DLD1 (cell line): ENCODE measurements around the gene RELN.

ENCODE experiments used
- in situ Hi-C: cut with HindIII; loops from 2 replicates; pipeline ENCODE4 v1.10.0; 2017; ENCODE audit warnings: low sequenced_read_pairs

Gene RELN

DNA sequence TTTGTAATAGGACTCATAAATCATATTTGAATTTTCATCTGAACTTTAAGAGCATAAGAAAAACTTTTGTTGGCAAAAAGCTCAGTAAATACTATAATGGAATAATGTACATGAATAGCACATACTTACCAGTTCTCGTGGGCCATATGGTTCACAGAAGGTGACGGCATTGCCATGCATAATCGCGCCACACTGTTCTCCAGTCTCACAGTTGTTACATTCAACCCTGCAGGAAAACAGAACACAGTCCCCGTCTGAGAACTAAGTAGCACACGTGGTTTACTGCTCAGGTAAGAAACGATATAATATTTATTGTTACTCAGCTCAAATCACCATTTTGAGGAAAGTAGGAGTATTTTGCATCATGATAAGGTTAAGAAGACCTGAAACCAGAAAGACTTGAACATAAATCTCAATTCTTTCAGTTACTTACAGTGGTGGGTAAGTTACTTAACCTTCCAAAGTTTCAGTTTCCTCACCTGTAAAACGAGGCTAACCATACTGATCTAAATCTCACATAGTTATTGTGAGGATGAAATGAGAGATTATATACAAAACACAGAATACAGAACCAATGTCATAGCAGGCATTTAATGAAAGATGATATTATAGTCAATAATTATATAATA lies 261.4 kb downstream of the RELN start:
- in situ Hi-C loops = no loop called here

DNA sequence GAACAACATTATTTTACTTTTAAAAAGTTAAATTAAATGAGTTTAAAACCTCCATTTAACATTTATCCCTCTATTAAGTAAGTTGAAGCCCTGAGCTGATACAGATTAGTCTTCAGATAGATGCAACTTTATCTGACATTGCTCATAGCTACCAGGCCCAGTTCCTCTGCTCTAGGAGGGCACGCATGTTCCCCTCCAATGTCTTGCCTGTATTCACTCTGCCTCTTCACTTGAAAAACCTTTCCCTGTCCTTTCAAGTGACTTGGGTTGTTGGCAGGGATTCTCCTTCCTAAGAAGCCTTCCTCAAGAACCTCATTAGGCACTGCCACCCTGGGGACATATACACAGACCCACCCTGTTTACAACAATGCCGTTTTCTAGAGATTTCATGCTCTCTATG lies 270.4 kb downstream of the RELN start:
- in situ Hi-C loops = no loop called here

DNA sequence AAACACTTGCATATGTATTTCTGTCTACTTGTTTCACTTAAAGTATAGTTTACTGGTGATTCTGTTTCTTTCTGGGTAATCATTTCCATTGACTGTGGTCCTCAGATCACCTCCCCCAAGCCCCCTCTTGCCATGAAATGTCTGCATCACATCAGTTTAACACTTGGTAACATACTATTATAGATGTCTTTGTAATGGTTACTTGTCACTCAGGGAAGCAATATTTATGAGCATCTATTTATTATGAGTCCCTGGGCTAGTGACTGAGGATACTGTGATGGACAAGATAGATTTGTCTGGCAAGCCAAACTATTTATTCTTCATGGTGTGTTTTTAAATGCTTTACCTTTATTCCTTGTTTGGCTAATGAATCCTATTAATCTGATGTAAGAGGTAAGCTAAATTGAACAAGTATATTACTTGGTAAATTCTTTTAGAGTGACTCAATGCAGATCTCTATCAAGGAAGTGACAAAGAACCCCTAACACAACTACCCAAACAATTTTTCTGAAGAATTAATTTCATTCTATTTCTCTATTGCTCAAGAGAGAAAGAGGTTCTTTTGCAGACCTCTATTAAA lies 270.9 kb downstream of the RELN start:
- in situ Hi-C loops = no loop called here

DNA sequence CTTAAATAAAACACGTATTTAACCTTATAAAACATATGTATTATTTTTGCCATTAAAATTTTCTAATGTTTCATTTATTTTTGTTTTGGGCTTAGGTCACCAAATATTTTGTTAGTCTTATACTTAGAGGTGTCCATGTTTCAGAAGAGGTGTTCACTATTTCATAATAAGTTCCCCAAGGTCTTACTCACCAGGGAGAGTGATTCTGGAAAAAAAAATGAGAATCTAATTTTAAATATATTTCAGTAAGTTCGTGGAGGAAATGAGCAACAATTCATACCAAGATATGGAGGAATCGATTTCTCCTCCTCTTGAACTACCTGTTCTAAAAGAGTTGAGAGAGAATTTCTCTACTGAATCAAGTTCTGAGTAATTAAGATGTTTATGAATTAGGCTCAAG lies 271.9 kb downstream of the RELN start:
- in situ Hi-C loops = no loop called here

DNA sequence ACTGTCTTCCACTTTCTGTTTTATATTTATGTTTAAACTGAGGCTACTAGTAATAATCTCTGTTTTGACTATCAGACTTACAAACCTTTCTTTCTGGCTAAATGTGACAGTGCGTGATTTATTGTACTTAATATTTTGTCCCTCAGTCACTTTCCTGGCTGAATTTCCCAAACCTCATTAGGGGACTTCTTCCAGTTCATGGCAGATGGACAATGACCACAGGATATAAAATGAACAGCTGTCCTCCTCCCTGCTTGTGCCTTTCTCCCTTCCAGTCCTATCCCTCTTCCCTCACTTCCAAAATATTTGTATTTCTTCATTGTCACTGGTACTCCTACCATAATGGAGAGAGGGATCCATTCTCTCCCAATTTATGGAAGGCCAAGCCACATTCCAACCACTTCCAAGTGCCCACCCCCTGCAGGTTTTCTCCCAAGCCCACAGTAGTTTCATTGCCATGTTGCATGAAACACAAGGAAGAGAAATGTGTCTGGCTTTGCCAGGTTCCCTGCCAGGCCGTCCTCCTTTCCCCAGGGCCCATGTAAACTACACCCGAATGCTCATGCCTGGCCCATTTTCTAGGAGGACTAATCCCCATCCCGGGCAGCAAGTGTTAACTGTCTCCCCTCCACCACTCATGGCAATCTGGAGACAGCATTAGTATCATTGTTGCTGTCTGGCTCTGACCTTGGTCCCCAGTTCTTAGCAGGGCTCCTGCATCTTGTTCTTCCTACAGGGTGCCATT lies 273.9 kb downstream of the RELN start:
- in situ Hi-C loops = no loop called here

DNA sequence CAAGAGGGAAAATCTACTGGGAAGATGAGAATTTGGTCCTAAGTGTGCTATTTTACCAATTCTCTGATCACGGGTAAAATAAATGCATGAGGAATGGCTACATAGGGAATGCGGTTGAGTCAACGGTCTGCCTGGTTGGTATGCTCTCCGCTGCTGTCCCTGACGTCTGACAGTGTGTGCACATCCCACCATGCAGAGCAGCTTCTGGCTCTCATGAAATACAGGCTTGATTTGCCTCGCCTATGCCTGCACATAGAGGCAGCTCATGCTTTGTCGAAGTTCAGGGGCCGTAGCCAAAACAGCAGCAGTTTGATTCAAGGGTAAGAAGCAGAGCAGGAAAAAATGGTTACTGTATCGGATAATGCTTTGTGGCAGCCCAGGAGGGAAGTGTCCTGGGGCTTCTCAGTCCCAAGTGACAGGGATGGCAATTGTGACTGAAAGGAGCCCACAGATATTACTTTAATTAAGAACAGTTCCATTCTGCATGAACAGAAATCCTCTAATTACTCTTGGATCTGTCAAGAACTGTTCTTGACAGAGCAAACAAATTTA lies 275.0 kb downstream of the RELN start:
- in situ Hi-C loops = no loop called here

DNA sequence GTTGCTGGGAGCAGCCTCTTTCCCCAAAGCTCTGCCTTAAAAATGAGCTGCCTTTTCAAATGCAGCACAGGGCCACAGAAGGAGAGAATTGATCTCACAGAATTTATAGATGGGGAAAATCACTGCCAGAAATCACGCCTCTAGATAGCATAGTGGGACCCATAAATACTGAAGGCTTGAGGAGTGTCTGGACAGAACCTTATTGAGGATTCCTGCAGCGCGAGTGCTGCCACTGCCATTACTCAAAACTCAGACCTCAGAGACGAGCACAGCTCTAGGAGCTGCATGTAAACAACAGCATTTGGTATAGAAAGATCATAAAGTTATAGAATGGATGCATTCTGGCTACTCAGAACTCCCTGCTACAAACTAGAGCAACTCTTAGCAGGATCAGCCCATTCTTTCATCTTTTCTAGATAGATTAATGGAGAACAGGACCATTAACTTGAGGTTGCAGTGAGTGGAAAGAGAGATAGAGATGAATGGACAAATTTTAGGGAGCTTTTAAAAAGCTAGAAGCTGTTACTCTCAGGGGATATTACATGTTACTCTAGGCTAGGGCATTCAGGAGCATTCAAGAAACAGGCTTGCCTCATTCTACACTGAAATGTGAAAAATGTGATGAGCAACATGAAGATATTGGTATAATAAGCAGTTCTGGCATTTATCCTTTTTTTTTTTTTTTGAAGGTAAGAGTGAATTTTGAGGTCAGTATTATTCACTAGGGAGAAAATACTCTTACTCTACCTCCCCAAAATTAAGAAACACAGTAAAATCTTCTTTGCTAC lies 276.3 kb downstream of the RELN start:
- in situ Hi-C loops = no loop called here

DNA sequence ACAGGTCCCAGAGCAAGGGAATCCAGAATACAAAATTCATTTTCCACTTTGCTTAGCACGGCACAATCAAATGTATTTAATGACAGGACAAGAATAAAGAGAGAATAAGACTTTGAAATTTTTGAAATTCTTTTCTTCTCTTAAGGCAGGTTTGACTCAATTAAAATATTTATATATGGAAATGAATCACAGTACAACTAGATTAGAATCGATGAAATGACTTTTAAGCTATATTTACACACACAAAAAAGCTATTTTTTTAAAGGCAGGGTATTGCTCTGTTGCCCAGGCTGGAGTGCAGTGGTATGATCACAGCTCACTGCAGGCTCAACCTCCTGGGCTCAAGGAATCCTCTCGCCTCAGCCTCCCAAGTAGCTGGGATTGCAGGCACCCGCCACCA lies 278.0 kb downstream of the RELN start:
- in situ Hi-C loops = no loop called here

DNA sequence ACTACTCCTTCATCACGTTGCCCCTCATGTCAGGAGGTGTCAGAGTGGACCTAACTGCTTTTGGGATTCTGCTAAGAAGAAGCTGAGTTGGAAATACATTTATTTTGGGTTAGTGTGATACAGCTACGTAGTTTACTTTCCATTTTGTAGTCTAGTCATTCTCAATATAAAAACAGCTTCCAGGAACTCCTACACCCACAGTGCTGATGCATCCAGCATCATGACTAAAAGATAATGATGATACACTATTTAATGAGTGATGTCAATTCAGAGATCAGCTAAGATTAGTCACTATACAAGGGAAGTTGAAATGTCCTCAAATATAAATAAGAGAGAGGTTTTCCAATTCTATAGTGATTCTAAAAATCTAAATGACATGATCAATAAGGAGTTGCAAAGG lies 279.2 kb downstream of the RELN start:
- in situ Hi-C loops = no loop called here

DNA sequence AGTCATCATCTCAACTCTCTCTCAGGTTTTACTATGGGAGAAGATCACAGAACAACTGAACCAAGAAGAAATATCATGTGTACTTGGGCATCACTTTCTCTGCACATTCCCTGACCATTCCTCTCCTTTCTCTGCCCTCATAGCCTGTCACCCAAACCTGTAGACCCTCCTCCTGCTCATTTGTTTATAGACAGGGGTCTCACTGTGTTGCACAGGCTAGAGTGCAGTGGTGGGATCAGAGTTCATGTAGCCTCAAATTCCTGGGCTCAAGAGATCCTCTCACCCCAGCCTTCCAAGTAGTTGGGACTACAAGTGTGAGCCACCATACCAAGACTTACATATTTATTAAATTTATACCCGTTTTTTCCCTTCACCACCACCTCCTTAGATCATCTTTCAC lies 282.7 kb downstream of the RELN start:
- in situ Hi-C loops = no loop called here

DNA sequence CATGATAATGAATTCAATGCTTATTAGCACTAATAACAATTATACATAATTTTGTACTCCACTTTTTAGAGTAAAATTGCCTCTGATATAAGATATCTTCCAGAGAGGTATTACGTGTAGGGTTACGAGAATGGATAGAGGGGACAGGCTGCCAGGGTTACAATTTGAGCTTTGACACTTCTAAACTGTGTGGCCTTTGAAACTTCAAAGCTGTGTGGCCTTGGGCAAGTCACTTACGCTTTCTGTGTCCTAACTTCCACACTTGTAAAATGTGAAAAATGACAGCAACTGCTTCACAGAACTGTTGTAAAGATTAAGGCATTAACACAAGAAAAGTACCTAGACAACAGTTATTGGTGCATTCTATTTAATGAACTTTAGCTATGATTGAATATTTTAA lies 283.9 kb downstream of the RELN start:
- in situ Hi-C loops = no loop called here

DNA sequence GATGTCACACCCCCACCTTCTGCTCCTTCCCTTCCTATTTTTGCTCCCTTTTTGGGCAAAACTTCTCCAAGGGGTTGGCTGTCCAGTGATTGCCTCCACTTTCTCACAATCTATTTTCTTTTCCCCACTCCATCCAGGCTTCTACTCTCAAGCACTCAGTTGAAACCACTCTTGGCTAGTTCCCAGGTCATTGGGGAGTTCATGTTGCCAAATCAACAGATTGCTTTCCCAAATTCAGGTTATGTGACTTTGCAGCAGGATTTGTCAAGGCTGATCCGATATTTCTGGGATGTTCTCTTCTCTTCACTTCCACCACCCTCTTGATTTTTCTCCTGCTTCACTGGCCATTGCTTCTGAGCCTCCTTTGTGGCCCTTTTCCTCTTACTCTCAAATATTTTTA lies 284.8 kb downstream of the RELN start:
- in situ Hi-C loops = no loop called here

DNA sequence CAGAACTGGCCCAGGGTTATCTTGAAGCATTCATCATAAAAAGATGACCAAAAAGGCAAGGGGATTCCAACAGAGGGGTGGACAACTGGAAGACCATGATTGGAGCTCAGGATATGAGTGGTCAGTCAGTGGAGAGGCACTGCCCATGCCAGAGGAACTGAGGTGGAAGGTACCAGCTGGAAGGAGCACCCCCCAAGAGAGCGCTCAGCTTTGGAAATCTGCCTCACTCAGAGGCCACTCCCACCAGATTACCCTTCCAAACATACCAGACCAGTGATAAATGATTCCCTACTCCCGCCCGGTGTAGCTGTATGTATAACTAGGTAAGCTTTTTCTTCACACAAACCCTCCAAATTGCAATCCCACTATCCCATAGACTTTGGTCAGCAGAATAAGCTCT lies 286.5 kb downstream of the RELN start:
- in situ Hi-C loops = no loop called here

DNA sequence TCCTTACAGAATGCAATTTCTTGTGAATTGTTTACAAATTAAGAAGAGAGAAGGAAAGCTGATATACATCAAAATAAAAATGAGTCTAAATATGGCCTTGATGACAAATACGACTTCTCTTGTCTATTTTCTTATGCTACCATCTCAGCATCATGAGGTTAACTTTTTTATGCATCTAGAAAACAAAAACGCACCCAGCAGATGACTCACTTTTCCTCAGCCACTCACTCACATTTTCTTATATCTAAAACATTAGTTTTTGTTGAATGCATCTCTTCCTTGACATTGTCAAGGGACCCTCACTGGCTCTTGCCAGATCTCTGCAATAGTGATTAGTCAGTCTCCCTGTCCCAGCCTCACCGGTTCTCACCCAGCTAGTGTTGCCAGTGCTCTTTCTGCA lies 287.0 kb downstream of the RELN start:
- in situ Hi-C loops = no loop called here

DNA sequence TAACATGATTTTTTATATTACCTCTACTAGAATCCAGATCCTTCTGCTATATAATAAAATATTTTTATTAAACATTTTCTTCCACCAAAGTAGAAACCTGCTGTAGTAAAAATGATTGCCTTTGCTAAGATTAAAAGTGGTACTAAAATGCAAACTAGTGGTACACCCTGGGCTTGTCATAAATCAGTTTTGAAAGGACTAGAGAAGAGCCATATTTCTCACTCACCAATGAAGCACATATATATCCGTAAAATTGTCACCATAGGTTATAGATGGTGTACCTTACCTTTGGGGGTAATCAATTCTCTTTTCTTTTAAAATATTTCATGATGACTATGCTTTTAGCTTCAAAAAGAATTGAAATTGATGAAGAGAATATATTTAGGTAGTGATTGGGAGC lies 290.4 kb downstream of the RELN start:
- in situ Hi-C loops = no loop called here

DNA sequence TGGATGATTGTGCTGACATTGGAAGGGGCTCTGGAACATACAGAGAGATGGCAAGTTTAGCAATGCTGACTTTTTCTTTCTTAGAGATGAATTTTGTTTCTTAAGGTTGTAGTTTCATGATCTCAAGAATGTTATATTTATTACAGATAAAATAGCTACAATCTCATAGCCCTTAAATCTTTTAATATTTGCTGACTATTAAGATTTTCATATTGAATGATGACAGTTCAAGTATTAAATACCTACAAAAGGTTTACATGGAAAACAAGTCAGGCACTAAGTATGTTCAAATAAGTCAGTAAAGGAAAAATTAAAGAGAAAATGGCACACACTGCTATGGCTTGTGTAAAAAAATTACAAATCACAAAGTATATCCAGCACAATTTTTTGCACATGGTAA lies 291.4 kb downstream of the RELN start:
- in situ Hi-C loops = no loop called here

DNA sequence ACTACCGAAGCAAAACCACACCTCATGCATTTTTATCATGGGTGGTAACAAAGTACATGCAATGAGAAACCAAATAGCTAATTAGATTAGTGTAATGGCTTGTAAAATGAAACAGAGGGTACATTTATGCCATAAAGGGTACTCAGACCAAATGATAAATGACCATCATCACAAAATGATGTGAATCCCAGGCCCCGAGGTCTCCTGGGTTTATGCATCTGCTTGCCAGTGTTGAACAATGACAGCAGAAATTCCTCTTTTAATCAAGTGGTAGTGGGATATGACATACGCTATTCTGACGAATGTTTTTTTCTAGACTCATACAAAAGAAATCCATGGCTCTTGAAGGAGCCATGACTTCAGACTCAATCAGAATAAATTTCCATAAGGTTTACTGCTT lies 293.9 kb downstream of the RELN start:
- in situ Hi-C loops = no loop called here

DNA sequence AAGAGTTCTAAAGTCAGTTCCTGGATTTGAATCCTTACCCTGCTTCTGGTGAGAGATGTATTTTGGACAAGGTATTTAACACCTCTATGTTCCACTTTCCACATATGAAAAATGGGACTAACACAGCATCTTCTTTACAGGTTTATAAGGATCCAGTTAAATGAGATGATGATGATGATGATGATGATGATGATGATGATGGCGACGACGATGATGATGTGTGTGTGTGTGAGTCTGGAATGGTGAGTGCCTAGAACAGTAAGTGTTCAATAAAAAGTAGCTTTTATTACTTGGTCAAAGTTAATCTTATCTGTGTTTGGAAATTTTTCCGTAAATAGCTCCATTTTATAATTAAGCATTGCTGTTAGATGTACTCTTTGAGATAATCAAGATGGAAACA lies 295.2 kb downstream of the RELN start:
- in situ Hi-C loops = no loop called here

DNA sequence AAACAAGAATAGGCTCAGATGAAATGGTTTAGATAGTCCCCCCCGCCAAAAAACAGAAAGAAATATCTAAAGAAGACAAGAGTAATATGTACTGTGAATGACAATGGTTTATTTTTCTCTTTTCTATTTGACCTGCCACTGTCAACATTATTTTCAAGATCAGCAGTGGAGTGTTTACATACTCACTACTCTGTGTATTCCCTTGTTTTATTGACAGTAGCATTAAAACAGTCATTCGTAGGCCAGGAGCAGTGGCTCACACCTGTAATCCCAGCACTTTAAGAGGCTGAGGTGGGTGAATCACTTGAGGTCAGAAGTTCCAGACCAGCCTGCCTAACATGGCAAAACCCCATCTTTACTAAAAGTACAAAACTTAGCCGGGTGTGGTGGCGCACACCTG lies 298.2 kb downstream of the RELN start:
- in situ Hi-C loops = no loop called here

DNA sequence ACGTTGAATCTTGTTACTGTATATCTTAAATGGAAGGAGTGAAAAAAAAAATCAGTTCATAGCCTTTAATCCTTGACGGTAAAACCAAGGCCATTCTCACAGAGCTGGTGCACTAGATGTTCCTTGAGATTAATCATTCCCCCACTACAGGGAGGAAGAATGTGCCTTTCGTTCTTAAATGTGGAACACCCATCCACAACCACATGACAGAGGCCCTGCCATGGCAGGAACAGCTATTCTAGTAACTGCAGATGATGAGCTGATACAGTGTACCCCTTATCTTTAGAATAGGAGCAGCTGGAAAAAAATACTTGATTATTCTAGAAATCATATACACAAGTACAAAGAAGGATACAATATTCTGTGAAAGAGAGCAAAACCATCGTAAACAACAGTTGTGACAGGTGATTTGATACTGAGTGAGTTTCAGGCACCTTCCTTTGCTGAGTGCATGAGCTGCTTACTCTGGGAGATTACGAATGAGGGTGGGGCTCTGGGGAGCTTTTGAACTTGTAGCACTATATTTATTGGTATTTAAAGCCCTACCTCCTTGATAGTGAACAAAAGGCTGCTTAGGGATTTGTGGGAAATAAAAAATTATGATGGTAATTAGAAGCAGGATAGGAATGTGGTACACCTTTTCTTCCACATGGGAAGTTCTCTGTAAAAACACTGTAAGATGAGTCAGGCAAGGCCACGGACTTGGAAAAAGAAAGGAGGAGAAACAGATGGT lies 299.1 kb downstream of the RELN start:
- in situ Hi-C loops = no loop called here

DNA sequence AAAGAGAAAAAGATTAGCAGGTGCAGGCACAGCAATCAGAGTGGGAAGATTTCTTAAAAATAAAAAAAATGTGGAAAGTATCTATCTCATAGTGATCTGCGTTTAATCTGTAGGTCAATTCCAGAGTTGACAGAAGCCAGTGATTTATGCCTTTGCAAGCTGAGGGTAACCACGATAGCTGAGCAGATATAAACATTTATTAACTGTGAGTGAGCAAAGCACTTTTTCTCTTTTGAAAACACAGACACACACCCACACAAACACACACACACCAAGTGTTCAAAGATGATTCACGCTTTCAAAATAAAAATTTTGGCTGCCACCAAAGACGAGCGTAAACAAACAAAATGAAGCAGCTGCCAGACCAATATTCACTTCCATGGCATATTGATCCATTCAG lies 300.2 kb downstream of the RELN start:
- in situ Hi-C loops = no loop called here
